Stomach (tissue), 9 donors: ENCODE data around the gene SPATS2. TPM values are rescaled to one million over a fixed set of nuclear protein-coding genes. Genes with fewer than 3 reads are reported as not detected.

ENCODE experiments used
- DNase-seq, 2 donors: peaks; one replicate each; pipeline versions ENCODE4 v3.0.0 to v3.0.0-alpha.2; 2013 to 2019
- H3K27ac ChIP-seq, 5 donors: fragments of 200-600 bp in 4 of 5; sonication (generic) in 4 of 5; one replicate each; pipeline ENCODE4 v1.5.1; 2013 to 2019; ENCODE audit warnings: mild to moderate bottlenecking in 1 of 5, moderate library complexity in 1 of 5
- H3K27me3 ChIP-seq, 3 donors: fragments of 200-600 bp; sonication (generic); one replicate each; pipeline ENCODE4 v1.5.1; 2017 to 2019; ENCODE audit warnings: mixed run types in 1 of 3
- H3K36me3 ChIP-seq, 4 donors: fragments of 200-600 bp; sonication (generic); 1 replicate in 3 of 4; 2 replicates in 1 of 4; pipeline ENCODE4 v1.5.1; 2016 to 2019
- H3K4me1 ChIP-seq, 4 donors: fragments of 200-600 bp; sonication (generic); one replicate each; pipeline ENCODE4 v1.5.1; 2016 to 2019
- H3K4me3 ChIP-seq, 4 donors: fragments of 200-600 bp; sonication (generic) in 3 of 4; one replicate each; pipeline ENCODE4 v1.5.1; 2016 to 2019; ENCODE audit warnings: mild to moderate bottlenecking in 1 of 4
- H3K9me3 ChIP-seq, 4 donors: fragments of 200-600 bp; sonication (generic); one replicate each; pipeline ENCODE4 v1.5.1; 2016 to 2019
- CTCF ChIP-seq, 7 experiments: fragments of 450-650 bp in 4 of 7; fragments of 200-600 bp in 3 of 7; sonication (generic) in 3 of 7; IDR thresholded peaks; one replicate each; pipeline ENCODE4 v1.5.1; 2016 to 2019; ENCODE audit warnings: antibody characterized with exemption in 7 of 7, control low read depth in 2 of 7, mild to moderate bottlenecking in 1 of 7
- EP300 ChIP-seq: sonication (generic); formaldehyde crosslinking; IDR thresholded peaks from one replicate; pipeline ENCODE4 v1.6.1; 2017; ENCODE audit warnings: antibody characterized with exemption
- POLR2A ChIP-seq, 4 donors: fragments of 450-650 bp; IDR thresholded peaks; one replicate each; pipeline ENCODE4 v1.6.1; 2016; ENCODE audit warnings: antibody characterized with exemption in 4 of 4, control low read depth in 2 of 4, mild to moderate bottlenecking in 1 of 4, moderate library complexity in 1 of 4
- POLR2AphosphoS5 ChIP-seq, 3 donors: sonication (generic); formaldehyde crosslinking; IDR thresholded peaks; one replicate each; pipeline ENCODE4 v1.6.1; 2016; ENCODE audit warnings: antibody characterized with exemption in 3 of 3
- WGBS, 5 donors: extraction: QIAGEN DNeasy Blood & Tissue Kit in 3 of 5; methylation state at CpG; one replicate each; pipeline versions ENCODE4 v1.1.5 to v1.1.7; 2013 to 2018; 5-methylcytosine and 5-hydroxymethylcytosine counted together
- intact Hi-C: fragments of 100-400 bp; cut with DNase I; formaldehyde crosslinking; loops from one replicate; pipeline ENCODE4 v1.15.1; 2023; ENCODE audit warnings: low total_unique reads
- polyA plus RNA-seq, 3 donors: library from polyadenylated mRNA; stranded (reverse); fragments of 200-250 nt; gene quantifications; one replicate each; pipeline ENCODE4 v1.2.3, GENCODE V29; 2013
- total RNA-seq, 5 donors: library from RNA; depleted of rRNA; stranded (reverse); fragments of >200 nt; gene quantifications; one replicate each; pipeline versions ENCODE4 v1.1.0 to v1.2.3, GENCODE V29; 2014 to 2016
- donor health status: healthy with polysubstance abuse.
- donor health status: Bipolar disorder and iron deficiency.
- donor health status: healthy.

The SPATS2 gene
- total and polyA plus RNA-seq, 8 donors: 8.0 to 194 (median 17.8) TPM

- intact Hi-C loops: no loop called here
- WGBS, 5 donors: 7 to 15% (median 13%) methylated on average over 36 to 38 of the region's 38 CpGs
- Histone ChIP-seq H3K9me3 (no peaks in the 10 kb centered on the region), H3K27ac (peak overlapping the region; percentile 90 to 97 (median 94)), H3K4me1 (peaks cover 22 to 40% (median 29%) of the 10 kb centered on the region in 4 donors), H3K27me3 (no peaks in the 10 kb centered on the region), H3K36me3 (no peaks in the 10 kb centered on the region), H3K4me3 (peak overlapping the region; percentile 62 to 89 (median 72))
- TF ChIP-seq POLR2A (IDR thresholded peaks at IDR 0.05) (no peak), EP300 (no peak), CTCF (IDR thresholded peaks at IDR 0.05) (no peak), POLR2AphosphoS5 (IDR thresholded peaks at IDR 0.05) (no peak)
- no peak for DNase-seq
These were observed 1.1 kb upstream of the SPATS2 start for GRCh38 chr12:49366096-49366651.

GRCh38 chr12:49366652-49367380 is 446 bp upstream of the SPATS2 start:
- intact Hi-C loops: no loop called here
- Histone ChIP-seq H3K36me3 (no peaks in the 10 kb centered on the region), H3K4me1 (peaks cover 22 to 40% (median 29%) of the 10 kb centered on the region in 4 donors), H3K4me3 (peak overlapping the region; percentile 62 to 89 (median 72)), H3K27ac (peak overlapping the region; percentile 90 to 97 (median 94)), H3K27me3 (no peaks in the 10 kb centered on the region), H3K9me3 (no peaks in the 10 kb centered on the region)
- DNase-seq: peak; percentile 91 to 98
- WGBS, 5 donors: 0 to 1% (median 1%) methylated on average over 82 to 97 of the region's 97 CpGs
- TF ChIP-seq POLR2AphosphoS5 (IDR thresholded peaks at IDR 0.05) (peak in 2 of 3 donors; percentile 67 to 73), EP300 (no peak), CTCF (IDR thresholded peaks at IDR 0.05) (peak in 3 of 7 experiments; percentile 17 to 38 (median 36)), POLR2A (IDR thresholded peaks at IDR 0.05) (no peak)

- WGBS, 5 donors: 14 to 24% (median 16%) methylated on average over 3 of the region's 3 CpGs
- intact Hi-C loops: no loop called here
- TF ChIP-seq POLR2AphosphoS5 (IDR thresholded peaks at IDR 0.05) (no peak), POLR2A (IDR thresholded peaks at IDR 0.05) (no peak), CTCF (IDR thresholded peaks at IDR 0.05) (no peak)
- peak overlapping the region; percentile 62 to 89 (median 72) for H3K4me3 ChIP-seq
- peaks cover 22 to 40% (median 29%) of the 10 kb centered on the region in 4 donors for H3K4me1 ChIP-seq
- H3K9me3 ChIP-seq: no peaks in the 10 kb centered on the region
- H3K27ac ChIP-seq: peak overlapping the region in 4 of 5 donors; percentile 90 to 97 (median 94)
- no peaks in the 10 kb centered on the region for H3K27me3 ChIP-seq
- peaks cover 0 to 4% (median under 1%) of the 10 kb centered on the region in 4 donors for H3K36me3 ChIP-seq
- no peak for DNase-seq
These were observed 958 bp downstream of the SPATS2 start for GRCh38 chr12:49368240-49368600.

GRCh38 chr12:49369411-49370145 is 2.3 kb downstream of the SPATS2 start:
- intact Hi-C loops: no loop called here
- peak overlapping the region in 4 of 5 donors; percentile 50 to 97 (median 79) for H3K27ac ChIP-seq
- no peaks in the 10 kb centered on the region for H3K9me3 ChIP-seq
- H3K36me3 ChIP-seq: peaks cover 0 to 11% (median 5%) of the 10 kb centered on the region in 4 donors
- TF ChIP-seq EP300 (no peak), CTCF (IDR thresholded peaks at IDR 0.05) (peak in 3 of 7 experiments; percentile 15 to 36 (median 26))
- no peaks in the 10 kb centered on the region for H3K27me3 ChIP-seq
- H3K4me1 ChIP-seq: peaks cover 22 to 40% (median 29%) of the 10 kb centered on the region in 4 donors
- peak; percentile 43 to 75 for DNase-seq
- WGBS, 5 donors: 24 to 42% (median 28%) methylated on average over 6 of the region's 6 CpGs
- no peak overlapping the region for H3K4me3 ChIP-seq
